GM23338 (cell line): Measurements from ENCODE around the gene PNN. TPM values are rescaled to one million over a fixed set of nuclear protein-coding genes. Genes with fewer than 3 reads are reported as not detected.

Source experiments
- EZH2 ChIP-seq: fragments of 200-600 bp; sonication (generic); IDR thresholded peaks from one replicate; pipeline ENCODE4 v1.8.0; 2017; ENCODE audit warnings: antibody characterized with exemption, mild to moderate bottlenecking, low read depth; ENCODE audit not compliant: unreplicated experiment
- JUNB ChIP-seq: IDR thresholded peaks from one replicate; pipeline ENCODE4 v1.6.1; 2016; ENCODE audit warnings: antibody characterized with exemption; ENCODE audit not compliant: unreplicated experiment
- NANOG ChIP-seq: IDR thresholded peaks from 2 replicates; pipeline ENCODE4 v1.6.1; 2016; ENCODE audit warnings: antibody characterized with exemption, borderline replicate concordance
- STAT1 ChIP-seq: IDR thresholded peaks from one replicate; pipeline ENCODE4 v1.6.1; 2016; ENCODE audit warnings: antibody characterized with exemption; ENCODE audit not compliant: unreplicated experiment
- ZNF331 ChIP-seq: fragments of 250-450 bp; sonication (Bioruptor Pico); IDR thresholded peaks from 2 replicates; pipeline ENCODE4 v1.5.0; 2020; ENCODE audit warnings: low read depth, mild to moderate bottlenecking, moderate library complexity
- polyA plus RNA-seq: library from polyadenylated mRNA; unstranded; fragments of >200 nt; fragmentation: Nextera tagmentation; extraction: Ambion mirVana; gene quantifications from 2 replicates; pipeline ENCODE4 v1.2.1, GENCODE V29; 2016
- total RNA-seq: library from RNA; depleted of rRNA; stranded (reverse); fragments of >200 nt; shearing (Covaris generic); gene quantifications from 2 replicates; pipeline ENCODE4 v1.2.3, GENCODE V29; 2014
- TF ChIP-seq, protein P1 (sequence below): fragments of 250-450 bp; sonication (Bioruptor Pico); IDR thresholded peaks from 2 replicates; pipeline ENCODE4 v1.5.0; 2020; ENCODE audit warnings: mild to moderate bottlenecking, moderate library complexity
- TF ChIP-seq, protein P2 (sequence below), 2 experiments: fragments of 200-600 bp in 1 of 2; sonication (generic) in 1 of 2; conservative IDR thresholded peaks; 2 replicates each; pipeline versions ENCODE4 v1.5.1 to v1.6.1; 2016 to 2017; ENCODE audit warnings: antibody characterized with exemption in 2 of 2, low read depth in 2 of 2, mild to moderate bottlenecking in 2 of 2, moderate library complexity in 1 of 2
- TF ChIP-seq, protein P3 (sequence below): IDR thresholded peaks from 2 replicates; pipeline ENCODE4 v1.6.1; 2016; ENCODE audit warnings: antibody characterized with exemption

PNN gene
- total and polyA plus RNA-seq, 2 experiments from 2014 or later = 60.0 to 325 TPM

DNA sequence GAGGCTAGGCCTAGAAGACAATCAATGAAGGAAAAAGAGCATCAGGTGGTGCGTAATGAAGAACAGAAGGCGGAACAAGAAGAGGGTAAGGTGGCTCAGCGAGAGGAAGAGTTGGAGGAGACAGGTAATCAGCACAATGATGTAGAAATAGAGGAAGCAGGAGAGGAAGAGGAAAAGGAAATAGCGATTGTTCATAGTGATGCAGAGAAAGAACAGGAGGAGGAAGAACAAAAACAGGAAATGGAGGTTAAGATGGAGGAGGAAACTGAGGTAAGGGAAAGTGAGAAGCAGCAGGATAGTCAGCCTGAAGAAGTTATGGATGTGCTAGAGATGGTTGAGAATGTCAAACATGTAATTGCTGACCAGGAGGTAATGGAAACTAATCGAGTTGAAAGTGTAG lies 5.5 kb downstream of the PNN start (continued):
- TF ChIP-seq, protein P1, sequence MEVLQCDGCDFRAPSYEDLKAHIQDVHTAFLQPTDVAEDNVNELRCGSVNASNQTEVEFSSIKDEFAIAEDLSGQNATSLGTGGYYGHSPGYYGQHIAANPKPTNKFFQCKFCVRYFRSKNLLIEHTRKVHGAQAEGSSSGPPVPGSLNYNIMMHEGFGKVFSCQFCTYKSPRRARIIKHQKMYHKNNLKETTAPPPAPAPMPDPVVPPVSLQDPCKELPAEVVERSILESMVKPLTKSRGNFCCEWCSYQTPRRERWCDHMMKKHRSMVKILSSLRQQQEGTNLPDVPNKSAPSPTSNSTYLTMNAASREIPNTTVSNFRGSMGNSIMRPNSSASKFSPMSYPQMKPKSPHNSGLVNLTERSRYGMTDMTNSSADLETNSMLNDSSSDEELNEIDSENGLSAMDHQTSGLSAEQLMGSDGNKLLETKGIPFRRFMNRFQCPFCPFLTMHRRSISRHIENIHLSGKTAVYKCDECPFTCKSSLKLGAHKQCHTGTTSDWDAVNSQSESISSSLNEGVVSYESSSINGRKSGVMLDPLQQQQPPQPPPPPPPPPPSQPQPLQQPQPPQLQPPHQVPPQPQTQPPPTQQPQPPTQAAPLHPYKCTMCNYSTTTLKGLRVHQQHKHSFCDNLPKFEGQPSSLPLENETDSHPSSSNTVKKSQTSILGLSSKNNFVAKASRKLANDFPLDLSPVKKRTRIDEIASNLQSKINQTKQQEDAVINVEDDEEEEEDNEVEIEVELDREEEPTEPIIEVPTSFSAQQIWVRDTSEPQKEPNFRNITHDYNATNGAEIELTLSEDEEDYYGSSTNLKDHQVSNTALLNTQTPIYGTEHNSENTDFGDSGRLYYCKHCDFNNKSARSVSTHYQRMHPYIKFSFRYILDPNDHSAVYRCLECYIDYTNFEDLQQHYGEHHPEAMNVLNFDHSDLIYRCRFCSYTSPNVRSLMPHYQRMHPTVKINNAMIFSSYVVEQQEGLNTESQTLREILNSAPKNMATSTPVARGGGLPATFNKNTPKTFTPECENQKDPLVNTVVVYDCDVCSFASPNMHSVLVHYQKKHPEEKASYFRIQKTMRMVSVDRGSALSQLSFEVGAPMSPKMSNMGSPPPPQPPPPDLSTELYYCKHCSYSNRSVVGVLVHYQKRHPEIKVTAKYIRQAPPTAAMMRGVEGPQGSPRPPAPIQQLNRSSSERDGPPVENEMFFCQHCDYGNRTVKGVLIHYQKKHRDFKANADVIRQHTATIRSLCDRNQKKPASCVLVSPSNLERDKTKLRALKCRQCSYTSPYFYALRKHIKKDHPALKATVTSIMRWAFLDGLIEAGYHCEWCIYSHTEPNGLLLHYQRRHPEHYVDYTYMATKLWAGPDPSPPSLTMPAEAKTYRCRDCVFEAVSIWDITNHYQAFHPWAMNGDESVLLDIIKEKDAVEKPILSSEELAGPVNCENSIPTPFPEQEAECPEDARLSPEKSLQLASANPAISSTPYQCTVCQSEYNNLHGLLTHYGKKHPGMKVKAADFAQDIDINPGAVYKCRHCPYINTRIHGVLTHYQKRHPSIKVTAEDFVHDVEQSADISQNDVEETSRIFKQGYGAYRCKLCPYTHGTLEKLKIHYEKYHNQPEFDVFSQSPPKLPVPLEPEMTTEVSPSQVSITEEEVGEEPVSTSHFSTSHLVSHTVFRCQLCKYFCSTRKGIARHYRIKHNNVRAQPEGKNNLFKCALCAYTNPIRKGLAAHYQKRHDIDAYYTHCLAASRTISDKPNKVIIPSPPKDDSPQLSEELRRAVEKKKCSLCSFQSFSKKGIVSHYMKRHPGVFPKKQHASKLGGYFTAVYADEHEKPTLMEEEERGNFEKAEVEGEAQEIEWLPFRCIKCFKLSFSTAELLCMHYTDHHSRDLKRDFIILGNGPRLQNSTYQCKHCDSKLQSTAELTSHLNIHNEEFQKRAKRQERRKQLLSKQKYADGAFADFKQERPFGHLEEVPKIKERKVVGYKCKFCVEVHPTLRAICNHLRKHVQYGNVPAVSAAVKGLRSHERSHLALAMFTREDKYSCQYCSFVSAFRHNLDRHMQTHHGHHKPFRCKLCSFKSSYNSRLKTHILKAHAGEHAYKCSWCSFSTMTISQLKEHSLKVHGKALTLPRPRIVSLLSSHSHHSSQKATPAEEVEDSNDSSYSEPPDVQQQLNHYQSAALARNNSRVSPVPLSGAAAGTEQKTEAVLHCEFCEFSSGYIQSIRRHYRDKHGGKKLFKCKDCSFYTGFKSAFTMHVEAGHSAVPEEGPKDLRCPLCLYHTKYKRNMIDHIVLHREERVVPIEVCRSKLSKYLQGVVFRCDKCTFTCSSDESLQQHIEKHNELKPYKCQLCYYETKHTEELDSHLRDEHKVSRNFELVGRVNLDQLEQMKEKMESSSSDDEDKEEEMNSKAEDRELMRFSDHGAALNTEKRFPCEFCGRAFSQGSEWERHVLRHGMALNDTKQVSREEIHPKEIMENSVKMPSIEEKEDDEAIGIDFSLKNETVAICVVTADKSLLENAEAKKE (CRISPR knock-in tag) = no peak
- TF ChIP-seq ZNF331 (CRISPR knock-in tag) (no peak), JUNB (no peak), EZH2 (no peak), STAT1 (no peak), NANOG (no peak)
- TF ChIP-seq, protein P2, sequence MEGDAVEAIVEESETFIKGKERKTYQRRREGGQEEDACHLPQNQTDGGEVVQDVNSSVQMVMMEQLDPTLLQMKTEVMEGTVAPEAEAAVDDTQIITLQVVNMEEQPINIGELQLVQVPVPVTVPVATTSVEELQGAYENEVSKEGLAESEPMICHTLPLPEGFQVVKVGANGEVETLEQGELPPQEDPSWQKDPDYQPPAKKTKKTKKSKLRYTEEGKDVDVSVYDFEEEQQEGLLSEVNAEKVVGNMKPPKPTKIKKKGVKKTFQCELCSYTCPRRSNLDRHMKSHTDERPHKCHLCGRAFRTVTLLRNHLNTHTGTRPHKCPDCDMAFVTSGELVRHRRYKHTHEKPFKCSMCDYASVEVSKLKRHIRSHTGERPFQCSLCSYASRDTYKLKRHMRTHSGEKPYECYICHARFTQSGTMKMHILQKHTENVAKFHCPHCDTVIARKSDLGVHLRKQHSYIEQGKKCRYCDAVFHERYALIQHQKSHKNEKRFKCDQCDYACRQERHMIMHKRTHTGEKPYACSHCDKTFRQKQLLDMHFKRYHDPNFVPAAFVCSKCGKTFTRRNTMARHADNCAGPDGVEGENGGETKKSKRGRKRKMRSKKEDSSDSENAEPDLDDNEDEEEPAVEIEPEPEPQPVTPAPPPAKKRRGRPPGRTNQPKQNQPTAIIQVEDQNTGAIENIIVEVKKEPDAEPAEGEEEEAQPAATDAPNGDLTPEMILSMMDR (conservative IDR thresholded peaks at IDR 0.05; ENCODE audit: low read depth in 2 of 2) = no peak
- TF ChIP-seq, protein P3, sequence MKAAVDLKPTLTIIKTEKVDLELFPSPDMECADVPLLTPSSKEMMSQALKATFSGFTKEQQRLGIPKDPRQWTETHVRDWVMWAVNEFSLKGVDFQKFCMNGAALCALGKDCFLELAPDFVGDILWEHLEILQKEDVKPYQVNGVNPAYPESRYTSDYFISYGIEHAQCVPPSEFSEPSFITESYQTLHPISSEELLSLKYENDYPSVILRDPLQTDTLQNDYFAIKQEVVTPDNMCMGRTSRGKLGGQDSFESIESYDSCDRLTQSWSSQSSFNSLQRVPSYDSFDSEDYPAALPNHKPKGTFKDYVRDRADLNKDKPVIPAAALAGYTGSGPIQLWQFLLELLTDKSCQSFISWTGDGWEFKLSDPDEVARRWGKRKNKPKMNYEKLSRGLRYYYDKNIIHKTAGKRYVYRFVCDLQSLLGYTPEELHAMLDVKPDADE = no peak
